ENCODE data around the gene MAN1C1. TPM values are rescaled to one million over a fixed set of nuclear protein-coding genes. Genes with fewer than 3 reads are reported as not detected.

The MAN1C1 gene
- total and polyA plus RNA-seq, 9 of the 15 experiments (the other 6 are each of a cell fraction or from before 2014, with no cell fraction given), result 0.04 to 0.44 (median 0.10) TPM; not detected in 3

GRCh38 chr1:25817840-25818501, 201.4 kb downstream of the MAN1C1 start:
- Histone ChIP-seq H3K36me3 (ENCODE audit: control insufficient read depth, insufficient read depth, low read length) (peaks cover 11% of the 10 kb centered on the region), H3K9me3 (replicated peaks; ENCODE audit: control insufficient read depth, insufficient read depth, low read depth, low read length) (no peaks in the 10 kb centered on the region), H3K27me3 (ENCODE audit: control insufficient read depth in 2 of 2, insufficient read depth in 2 of 2, low read length in 2 of 2) (no peaks in the 10 kb centered on the region), H3K4me2 (ENCODE audit: insufficient read depth, low read length) (peak overlapping the region; percentile 89), H3K9ac (ENCODE audit: insufficient read depth in 1 of 2, low read depth in 2 of 2, low read length in 2 of 2) (peak overlapping the region; percentile 84 to 92), H3K27ac (ENCODE audit: extremely low read depth, low read depth, low read length) (peak overlapping the region; percentile 91), H3K9me1 (ENCODE audit: control insufficient read depth, insufficient read depth, low read length) (no peaks in the 10 kb centered on the region), H3K4me1 (replicated peaks in 1 of 2; ENCODE audit: control insufficient read depth in 2 of 2, insufficient read depth in 2 of 2, low read length in 2 of 2) (peaks cover 34 to 61% of the 10 kb centered on the region in 2 experiments), H3K79me2 (ENCODE audit: control insufficient read depth, insufficient read depth, low read length) (peaks cover 46% of the 10 kb centered on the region), H3K4me3 (no peak overlapping the region), H2AFZ (ENCODE audit: low read depth, low read length) (peak overlapping the region; percentile 90), H4K20me1 (replicated peaks; ENCODE audit: control insufficient read depth, insufficient read depth, low read length) (peaks cover 16% of the 10 kb centered on the region)
- WGBS (ENCODE audit: insufficient coverage, low coverage, missing lambda C conversion rate), result 20% methylated on average over 8 of the region's 8 CpGs
- FAIRE-seq (peak; percentile 85), ATAC-seq (0 out of 3 replicates have a peak, but pooled peaks have one; percentile 1), DNase-seq (ENCODE audit: extremely low read depth in 1 of 4, low spot score in 3 of 4) (peak; percentile 54 to 67 (median 55))
- ChIA-PET POLR2A (interaction anchor here (0.7 to 6.2 kb wide), 5 partner anchors 10 to 268 kb away, joined by 3 to 56 read pairs (median 6); no protein-coding TSS in a partner anchor), CTCF (ENCODE audit: low intra/inter-chr PET ratio) (no interaction called here)
- intact Hi-C loops (cut with micrococcal nuclease), result no loop called here
- in situ Hi-C loops (cut with MboI), result loop anchor here (10.0 kb wide), 1 partner anchor 413 kb away; no protein-coding TSS in a partner anchor
- no TSS peak for BruUV-seq (replicated peaks)
- TF ChIP-seq ZNF740 (CRISPR knock-in tag; IDR thresholded peaks at IDR 0.05) (peak; percentile 51; the same call in 1 of the 2 replicates), ZNF740 (tag; IDR thresholded peaks at IDR 0.05) (no peak), HNRNPLL (IDR thresholded peaks at IDR 0.05; ENCODE audit: low read depth, low read length, poor library complexity, severe bottlenecking) (no peak), CCNT2 (IDR thresholded peaks at IDR 0.05; ENCODE audit: borderline replicate concordance, extremely low read depth, insufficient read length, low read depth, low read length) (no peak), CBX3 (IDR thresholded peaks at IDR 0.05; ENCODE audit: borderline replicate concordance in 1 of 2, low read length in 2 of 2) (0 out of 3 replicates have a peak, but pooled peaks of 1 of the 2 experiments have one; percentile 20), PKNOX1 (IDR thresholded peaks at IDR 0.05) (peak; percentile 94), HLTF (IDR thresholded peaks at IDR 0.05) (no peak), TOE1 (IDR thresholded peaks at IDR 0.05; ENCODE audit: borderline replicate concordance) (no peak), TOE1 (CRISPR knock-in tag; IDR thresholded peaks at IDR 0.05; ENCODE audit: borderline replicate concordance, low read depth) (no peak), MTA1 (IDR thresholded peaks at IDR 0.05; ENCODE audit: borderline replicate concordance) (peak; percentile 61), PHF8 (IDR thresholded peaks at IDR 0.05; ENCODE audit: borderline replicate concordance, low read length) (no peak), CTCFL (IDR thresholded peaks at IDR 0.05; ENCODE audit: borderline replicate concordance, insufficient read depth, low read depth, low read length, poor library complexity, severe bottlenecking) (peak; percentile 81), NFE2 (IDR thresholded peaks at IDR 0.05; ENCODE audit: low read depth) (peak; percentile 2; the same call in 1 of the 2 replicates), ZNF449 (CRISPR knock-in tag; IDR thresholded peaks at IDR 0.05) (peak; percentile 80; the same call in 1 of the 2 replicates), ZBTB7A (IDR thresholded peaks at IDR 0.05; ENCODE audit: borderline replicate concordance, control insufficient read depth, low read depth, low read length) (peak; percentile 22; the same call in 1 of the 2 replicates)
